ENCODE results near the gene BNC2.

- TF ChIP-seq CTCF (IDR thresholded peaks at IDR 0.05) (no peak), POLR2AphosphoS5 (IDR thresholded peaks at IDR 0.05) (no peak)
Measured at GRCh38 chr9:16848179-16848578, 22.3 kb downstream of the BNC2 start.
